HUES64 (cell line): ENCODE results near the gene PTPRN2.

Experiments
- H3K27ac ChIP-seq: 2 replicates; pipeline ENCODE4 v1.7.0; 2013; ENCODE audit warnings: low read depth, low read length, inconsistent platforms
- H3K27me3 ChIP-seq: 2 replicates; pipeline ENCODE4 v1.6.1; 2013; ENCODE audit warnings: mild to moderate bottlenecking, low read length; ENCODE audit not compliant: insufficient read depth
- H3K36me3 ChIP-seq: 2 replicates; pipeline ENCODE4 v1.6.1; 2013; ENCODE audit warnings: mild to moderate bottlenecking, low read length; ENCODE audit not compliant: insufficient read depth
- H3K4me1 ChIP-seq: 2 replicates; pipeline ENCODE4 v1.6.1; 2013; ENCODE audit warnings: mild to moderate bottlenecking, low read length, moderate library complexity; ENCODE audit not compliant: insufficient read depth
- H3K4me3 ChIP-seq: 2 replicates; pipeline ENCODE4 v1.5.1; 2013; ENCODE audit warnings: mild to moderate bottlenecking, low read length, moderate library complexity
- H3K9ac ChIP-seq: 2 replicates; pipeline ENCODE4 v1.6.1; 2013; ENCODE audit warnings: mild to moderate bottlenecking, low read depth, low read length
- H3K9me3 ChIP-seq: 2 replicates; pipeline ENCODE4 v1.6.1; 2013; ENCODE audit warnings: low read depth, low read length; ENCODE audit not compliant: insufficient read depth
- WGBS: fragments of 150-250, 120-280 bp; methylation state at CpG from one replicate; pipeline ENCODE4 v1.1.7; 2013; ENCODE audit warnings: missing lambda C conversion rate; 5-methylcytosine and 5-hydroxymethylcytosine counted together

Gene PTPRN2

DNA sequence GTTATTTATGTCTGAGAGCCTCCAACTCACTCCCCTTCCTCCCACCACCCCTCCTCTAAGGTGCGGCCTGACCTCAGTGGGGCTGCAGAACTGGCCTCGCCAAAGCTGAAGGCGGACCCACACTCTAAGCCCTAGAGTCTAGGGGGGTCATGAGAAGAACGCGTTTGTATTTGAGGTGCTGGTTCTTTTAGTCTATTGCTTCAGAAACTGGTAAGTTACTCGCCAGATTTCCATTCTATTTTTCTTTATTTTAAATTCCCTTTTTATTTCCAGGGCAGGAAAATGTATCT is 893.3 kb downstream of the PTPRN2 start:
- Histone ChIP-seq H3K4me1 (no peaks in the 10 kb centered on the region), H3K36me3 (no peaks in the 10 kb centered on the region), H3K9ac (no peak overlapping the region), H3K4me3 (no peak overlapping the region), H3K27me3 (peaks cover 37% of the 10 kb centered on the region), H3K9me3 (peaks cover 49% of the 10 kb centered on the region), H3K27ac (no peak overlapping the region)
- WGBS, result 93% methylated on average over 5 of the region's 6 CpGs

DNA sequence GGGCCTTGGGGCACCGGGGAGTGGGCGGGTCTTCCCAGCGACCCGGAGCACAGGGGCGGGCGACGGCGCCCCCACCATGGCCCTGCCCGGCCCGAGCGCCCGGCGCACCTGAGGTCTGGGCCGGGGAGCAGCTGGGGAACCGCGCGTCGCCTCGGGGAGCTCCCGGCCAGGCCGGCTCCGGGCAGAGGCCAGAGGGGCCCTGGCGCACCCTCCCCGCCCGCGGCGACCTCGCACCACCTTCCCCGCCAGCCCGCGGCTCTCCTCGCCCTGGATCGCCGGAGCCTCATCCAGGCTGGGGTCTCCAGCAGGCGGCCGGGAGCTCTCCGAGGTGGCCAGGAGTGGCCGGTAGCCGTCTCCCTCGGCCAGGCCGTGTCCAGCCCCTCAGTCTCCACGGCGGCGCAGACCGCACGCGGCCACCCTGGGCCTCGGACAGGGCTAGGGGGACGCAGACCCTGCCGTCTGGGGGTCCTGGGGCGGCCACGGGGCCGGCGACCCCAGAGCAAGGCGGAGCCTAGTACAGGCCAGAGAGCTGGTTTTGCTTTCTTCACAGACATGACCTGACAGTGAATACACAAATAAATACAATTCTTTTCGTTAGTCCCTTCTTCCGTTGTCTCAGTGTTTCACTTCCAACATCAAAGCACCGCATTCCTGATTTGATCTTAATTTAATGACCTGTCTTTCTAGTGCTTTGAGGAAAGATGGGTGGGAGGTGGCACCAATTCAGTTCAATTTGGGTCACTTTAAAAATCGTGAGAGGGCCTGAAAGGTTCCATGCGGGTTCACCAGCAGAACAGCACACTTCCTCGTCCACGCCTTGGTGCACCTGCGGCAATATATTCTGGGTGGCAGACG is 893.9 kb downstream of the PTPRN2 start:
- Histone ChIP-seq H3K27me3 (peaks cover 40% of the 10 kb centered on the region), H3K4me3 (no peak overlapping the region), H3K9ac (no peak overlapping the region), H3K4me1 (no peaks in the 10 kb centered on the region), H3K36me3 (no peaks in the 10 kb centered on the region), H3K9me3 (peaks cover 46% of the 10 kb centered on the region), H3K27ac (no peak overlapping the region)
- WGBS, result 92% methylated on average over 64 of the region's 64 CpGs

DNA sequence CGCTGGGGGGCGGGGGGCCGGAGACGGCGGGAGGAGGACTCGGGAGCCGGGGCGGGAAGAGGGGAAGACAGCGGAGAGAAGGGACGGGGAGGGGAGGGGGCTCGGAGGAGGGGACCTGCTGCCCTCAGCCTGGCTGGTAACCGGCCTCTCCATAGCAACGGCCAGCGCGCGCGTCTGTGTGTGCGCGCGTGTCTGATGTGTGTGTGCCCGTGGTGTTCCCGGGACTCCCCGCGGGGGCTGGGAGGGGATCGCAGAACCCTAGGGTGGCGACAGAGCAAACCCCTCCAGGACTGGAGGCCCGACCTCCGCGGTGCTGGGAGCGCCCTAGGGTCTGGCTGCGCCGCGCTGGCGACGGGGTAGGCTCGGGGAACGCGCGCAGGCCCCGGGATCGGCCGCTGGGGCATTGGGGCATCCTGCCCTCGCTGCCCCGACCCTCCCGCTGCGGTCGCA is 894.5 kb downstream of the PTPRN2 start:
- Histone ChIP-seq H3K9ac (no peak overlapping the region), H3K27me3 (peaks cover 45% of the 10 kb centered on the region)

DNA sequence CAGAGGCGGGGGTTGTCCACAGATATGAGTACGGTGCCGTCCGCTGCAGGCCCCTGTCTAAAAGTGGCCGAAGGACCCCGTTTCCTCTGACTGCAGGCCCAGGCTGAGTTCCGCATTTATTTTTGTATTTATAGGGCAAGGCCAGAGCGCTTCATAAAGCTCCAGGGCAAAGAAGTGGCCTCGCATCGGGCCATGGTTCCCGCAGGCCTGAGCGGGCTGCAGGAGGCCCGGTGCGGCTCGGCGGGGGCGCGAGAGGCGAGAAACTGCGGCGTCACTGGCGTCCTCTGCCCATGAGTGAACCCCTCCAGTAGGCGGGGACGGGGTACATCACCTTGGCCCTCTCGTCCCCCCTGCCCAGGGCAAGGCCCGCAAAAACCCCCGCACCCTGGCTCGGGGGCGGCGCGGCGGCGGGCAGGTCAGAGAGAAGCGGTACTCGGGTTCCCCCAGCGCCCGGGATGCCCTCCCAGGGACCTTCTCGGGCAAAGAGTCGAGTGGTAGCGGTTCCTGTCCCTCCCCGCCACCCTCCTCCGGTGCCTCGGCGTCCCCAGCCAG is 895.1 kb downstream of the PTPRN2 start:
- H3K36me3 ChIP-seq, result no peaks in the 10 kb centered on the region
- H3K9ac ChIP-seq, result no peak overlapping the region
- 92% methylated on average over 44 of the region's 44 CpGs for WGBS
- no peaks in the 10 kb centered on the region for H3K4me1 ChIP-seq
- no peak overlapping the region for H3K27ac ChIP-seq
- H3K27me3 ChIP-seq, result peaks cover 51% of the 10 kb centered on the region
- peaks cover 46% of the 10 kb centered on the region for H3K9me3 ChIP-seq
- H3K4me3 ChIP-seq, result no peak overlapping the region

More for the DNA sequence above, 894.5 kb downstream of the PTPRN2 start:
- H3K9me3 ChIP-seq, result peaks cover 44% of the 10 kb centered on the region
- H3K36me3 ChIP-seq, result no peaks in the 10 kb centered on the region
- no peaks in the 10 kb centered on the region for H3K4me1 ChIP-seq
- 95% methylated on average over 47 of the region's 47 CpGs for WGBS
- H3K27ac ChIP-seq, result no peak overlapping the region
- H3K4me3 ChIP-seq, result no peak overlapping the region

DNA sequence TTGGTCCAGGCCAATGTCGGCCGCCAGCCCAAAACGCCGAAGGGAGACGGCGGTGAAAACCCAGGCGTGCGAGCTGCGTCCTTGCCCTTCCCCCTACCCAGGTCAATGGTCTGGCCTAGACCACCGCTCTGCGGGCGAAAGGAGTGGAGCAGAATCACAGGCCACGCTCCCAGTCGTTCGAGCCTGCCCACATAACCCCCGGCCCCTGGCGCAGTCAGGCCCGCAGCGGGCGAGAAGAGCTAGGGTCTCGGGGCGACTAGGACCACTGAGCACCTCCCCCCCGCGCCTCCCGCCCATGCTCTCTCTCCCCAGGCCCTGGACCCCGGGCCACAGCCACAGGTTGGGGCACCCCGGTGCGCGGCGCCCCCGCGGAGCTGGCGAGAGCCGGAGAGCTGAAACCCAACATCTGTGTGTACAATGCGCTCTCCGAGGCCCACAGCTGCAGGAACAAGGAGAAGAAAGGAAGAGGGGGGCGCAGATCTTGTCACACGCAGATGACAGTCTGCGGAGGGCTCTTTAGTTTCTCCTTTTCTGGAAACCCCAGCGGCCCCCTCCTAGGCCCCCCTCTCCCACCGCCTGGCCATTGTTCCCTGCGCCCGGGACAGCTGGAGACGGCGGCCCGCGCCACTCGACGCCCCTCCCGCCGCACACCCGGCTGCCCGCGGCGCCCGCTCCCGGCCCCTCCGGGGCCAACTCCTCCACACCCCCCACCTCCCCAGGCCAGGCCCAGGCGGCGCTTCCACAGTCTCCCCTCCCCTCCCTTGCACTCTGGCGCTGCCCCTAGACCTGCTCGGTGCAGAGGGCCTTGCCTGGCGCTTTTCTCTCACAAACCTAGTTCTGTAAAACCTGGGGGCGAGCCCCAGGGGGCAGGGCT is 895.8 kb downstream of the PTPRN2 start:
- H3K4me3 ChIP-seq, result no peak overlapping the region
- H3K9me3 ChIP-seq, result peaks cover 53% of the 10 kb centered on the region
- 91% methylated on average over 64 of the region's 64 CpGs for WGBS
- no peaks in the 10 kb centered on the region for H3K4me1 ChIP-seq
- peaks cover 57% of the 10 kb centered on the region for H3K27me3 ChIP-seq
- no peak overlapping the region for H3K27ac ChIP-seq
- no peak overlapping the region for H3K9ac ChIP-seq
- no peaks in the 10 kb centered on the region for H3K36me3 ChIP-seq

DNA sequence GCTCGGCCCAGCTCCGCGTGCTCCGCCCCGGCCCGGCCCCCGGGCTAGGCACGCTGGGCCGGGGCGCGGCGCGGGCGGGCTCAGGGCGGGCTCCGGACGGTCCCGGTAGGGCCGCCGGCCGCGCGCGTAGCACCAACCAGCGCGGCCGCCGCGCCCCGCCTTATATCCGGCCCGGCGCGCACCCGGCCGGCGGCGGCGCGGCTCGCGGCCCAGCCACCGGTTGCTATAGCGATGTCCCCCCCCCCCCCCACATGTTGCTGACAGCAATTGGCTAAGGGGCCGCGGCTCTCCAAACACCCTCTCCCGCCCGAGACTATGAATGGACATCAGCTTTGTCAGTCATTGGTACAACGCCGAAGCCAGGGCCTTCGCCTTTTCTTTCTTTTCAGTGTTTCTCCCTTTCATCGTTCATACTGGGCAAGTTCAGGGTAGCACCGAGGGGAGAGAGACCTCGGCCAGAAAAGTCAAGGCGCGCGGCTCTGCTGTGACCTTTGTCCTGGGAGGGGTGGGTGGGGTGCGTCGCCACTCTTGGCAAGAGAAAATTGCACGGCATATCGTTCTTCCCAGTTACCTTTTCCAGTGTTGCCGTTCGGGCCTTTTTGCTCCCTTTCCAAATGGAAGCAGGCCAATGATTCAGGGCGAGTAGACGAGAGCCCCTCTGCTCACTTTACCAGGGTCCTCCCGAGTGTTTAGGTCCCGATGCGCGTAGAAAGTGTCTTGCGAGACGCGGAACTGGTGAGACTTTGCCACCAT is 896.6 kb downstream of the PTPRN2 start:
- H3K9me3 ChIP-seq, result peaks cover 62% of the 10 kb centered on the region
- 95% methylated on average over 72 of the region's 72 CpGs for WGBS
- H3K9ac ChIP-seq, result no peak overlapping the region
- H3K4me3 ChIP-seq, result no peak overlapping the region
- H3K4me1 ChIP-seq, result no peaks in the 10 kb centered on the region
- H3K27me3 ChIP-seq, result peaks cover 65% of the 10 kb centered on the region
- no peaks in the 10 kb centered on the region for H3K36me3 ChIP-seq
- no peak overlapping the region for H3K27ac ChIP-seq

DNA sequence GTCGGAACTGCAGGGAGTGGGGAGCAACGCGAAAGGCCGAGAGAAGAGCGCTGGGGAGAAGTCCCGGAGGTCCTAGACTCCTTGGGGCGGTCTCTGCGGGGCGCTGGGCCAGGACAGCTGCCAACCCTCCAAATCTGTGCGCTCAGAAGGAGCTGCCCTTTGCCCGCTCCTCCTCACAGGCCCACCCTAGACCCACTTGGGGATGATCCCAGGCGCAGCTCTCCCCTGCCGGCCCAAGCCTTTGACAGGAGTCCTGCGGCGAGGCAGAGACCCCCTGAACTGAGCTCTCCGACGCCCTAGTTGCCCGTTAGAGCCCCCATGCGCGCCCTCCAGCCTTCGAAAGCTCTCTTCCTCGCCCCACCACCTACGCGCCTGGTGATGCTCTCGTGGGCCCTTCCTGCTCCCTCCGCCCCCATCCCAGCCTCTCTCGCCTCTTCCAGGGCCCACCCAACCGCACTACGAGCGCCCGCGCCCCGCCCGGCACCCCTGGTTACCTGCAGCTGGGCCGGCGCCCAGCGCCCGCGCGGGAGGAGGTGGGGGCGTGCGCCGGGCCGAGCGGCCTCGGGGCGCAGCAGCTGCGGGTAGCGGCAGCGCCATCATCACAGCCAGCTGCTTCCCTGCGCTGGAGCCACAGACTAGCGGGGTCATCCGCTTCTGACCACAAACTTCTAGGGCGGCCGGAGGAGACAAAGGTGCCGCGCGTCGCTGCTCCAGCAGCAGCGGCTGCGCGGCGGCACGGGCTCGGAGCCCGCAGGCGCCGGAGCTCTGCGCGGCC is 897.4 kb downstream of the PTPRN2 start:
- peaks cover 71% of the 10 kb centered on the region for H3K27me3 ChIP-seq
- no peak overlapping the region for H3K9ac ChIP-seq
- no peak overlapping the region for H3K4me3 ChIP-seq

DNA sequence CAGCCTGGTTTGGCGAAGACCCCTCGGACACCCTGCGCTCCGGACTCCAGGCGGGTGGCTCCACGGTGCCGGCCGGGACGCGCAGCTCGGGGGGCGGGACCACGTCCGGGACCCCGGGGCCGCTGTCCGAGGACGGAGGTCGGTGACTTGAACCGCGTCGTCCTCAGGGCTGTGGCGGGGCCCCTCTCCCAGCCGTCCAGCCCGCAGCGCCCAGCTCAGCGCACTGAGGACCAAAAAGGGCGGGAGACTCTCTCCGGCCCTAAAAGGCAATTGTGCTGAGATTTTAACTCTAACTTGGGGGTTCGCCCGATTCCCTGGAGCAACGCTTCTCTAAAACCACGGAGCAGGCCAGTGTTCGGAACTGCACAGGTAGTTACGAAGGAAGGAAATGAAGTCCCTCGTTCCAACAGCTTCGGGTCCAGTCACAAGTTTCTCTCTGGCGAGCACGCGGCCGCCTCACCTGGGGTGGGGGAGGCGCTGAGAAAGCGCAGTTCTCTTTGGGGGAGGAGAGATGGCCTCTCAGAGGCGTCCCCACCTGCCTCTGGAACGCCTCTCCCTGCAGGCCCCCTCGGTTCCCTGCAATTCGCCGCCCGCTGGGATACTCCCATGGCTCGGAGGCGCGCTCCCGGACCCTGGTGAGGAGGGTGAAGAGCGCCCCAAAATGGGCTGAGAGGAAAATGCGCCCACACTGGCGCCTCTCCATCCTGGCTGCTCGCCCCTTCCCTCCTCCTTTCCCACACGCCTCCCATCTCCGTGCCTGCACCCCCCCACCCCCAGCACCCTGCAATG is 898.2 kb downstream of the PTPRN2 start:
- peaks cover 70% of the 10 kb centered on the region for H3K27me3 ChIP-seq
- 92% methylated on average over 59 of the region's 59 CpGs for WGBS
- H3K36me3 ChIP-seq, result no peaks in the 10 kb centered on the region
- H3K9ac ChIP-seq, result no peak overlapping the region
- no peak overlapping the region for H3K27ac ChIP-seq
- H3K4me1 ChIP-seq, result no peaks in the 10 kb centered on the region
- H3K9me3 ChIP-seq, result peaks cover 58% of the 10 kb centered on the region
- no peak overlapping the region for H3K4me3 ChIP-seq

More for the DNA sequence above, 897.4 kb downstream of the PTPRN2 start:
- 93% methylated on average over 70 of the region's 70 CpGs for WGBS
- H3K4me1 ChIP-seq, result no peaks in the 10 kb centered on the region
- no peaks in the 10 kb centered on the region for H3K36me3 ChIP-seq
- peaks cover 66% of the 10 kb centered on the region for H3K9me3 ChIP-seq
- no peak overlapping the region for H3K27ac ChIP-seq

DNA sequence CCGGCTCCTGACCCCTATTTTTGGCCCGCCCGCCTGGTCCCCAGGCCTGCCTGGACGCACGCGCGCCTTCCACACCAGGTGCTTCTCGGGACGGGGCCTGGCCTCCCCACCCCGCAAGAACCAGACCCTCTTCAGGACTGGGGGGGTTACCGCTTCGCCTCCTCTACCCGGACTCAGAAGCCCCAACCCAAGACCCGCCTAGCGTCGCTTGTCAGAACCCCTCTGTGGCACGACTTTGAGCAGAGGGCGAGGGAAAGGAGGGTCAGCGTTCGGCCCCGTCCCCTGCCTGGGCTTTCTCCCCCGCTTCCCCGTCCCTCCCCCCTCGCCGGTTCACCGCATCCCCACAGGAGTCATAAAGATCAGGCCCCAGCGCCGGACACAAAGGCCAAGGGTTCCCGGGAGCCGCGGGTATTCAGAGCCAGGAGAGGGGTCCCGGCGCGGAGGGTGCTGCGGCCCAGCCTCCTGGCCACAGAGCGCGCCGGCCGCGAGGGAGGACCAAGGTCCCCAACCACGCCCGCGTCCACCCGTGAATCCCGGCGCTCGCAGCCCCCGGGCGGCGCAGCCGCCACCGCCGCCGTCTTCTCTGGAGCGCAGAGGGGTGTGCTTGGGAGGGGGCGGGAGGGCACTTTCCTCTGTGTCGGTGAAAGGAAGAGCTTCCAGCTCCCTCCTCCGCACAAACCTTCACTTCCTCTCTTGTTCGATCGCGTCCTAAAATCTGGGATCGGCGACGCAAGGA is 898.9 kb downstream of the PTPRN2 start:
- Histone ChIP-seq H3K4me1 (no peaks in the 10 kb centered on the region), H3K4me3 (no peak overlapping the region), H3K9me3 (peaks cover 55% of the 10 kb centered on the region), H3K9ac (no peak overlapping the region), H3K27me3 (peaks cover 66% of the 10 kb centered on the region), H3K36me3 (no peaks in the 10 kb centered on the region), H3K27ac (no peak overlapping the region)
- 92% methylated on average over 64 of the region's 64 CpGs for WGBS
